Naive thymus-derived CD4-positive, alpha-beta T cell (primary cell): ENCODE data around the gene NCOR2. TPM values are rescaled to one million over a fixed set of nuclear protein-coding genes. Genes with fewer than 3 reads are reported as not detected.

ENCODE experiments used
- ATAC-seq: fragments of 150-1000 bp; cut with Tn5 transposase; 2 replicates; pipeline ENCODE4 v1.10.0; 2021; ENCODE audit warnings: mild to moderate bottlenecking, moderate library complexity
- CTCF ChIA-PET: fragments of 350-600 bp; sonication (Branson Sonifier 250); formaldehyde crosslinking; loops from one replicate; lab custom pipeline; 2021; ENCODE audit warnings: antibody characterized with exemption; lab: Charles Lee
- POLR2A ChIA-PET: fragments of 350-600 bp; sonication (Branson Sonifier 250); formaldehyde crosslinking; loops from one replicate; lab custom pipeline; 2021; ENCODE audit warnings: antibody characterized with exemption, inconsistent platforms; lab: Charles Lee
- DNase-seq, 9 donors: peaks; one replicate each; pipeline versions ENCODE4 v3.0.0 to v3.0.0-alpha.2; 2020 to 2022; ENCODE audit warnings: mixed read lengths in 1 of 9
- H3K27ac ChIP-seq: one replicate; pipeline ENCODE4 v1.7.0; 2013; ENCODE audit warnings: mild to moderate bottlenecking, low read depth, low read length, moderate library complexity
- H3K27me3 ChIP-seq, 2 donors: one replicate each; pipeline ENCODE4 v1.7.0; 2013; ENCODE audit warnings: low read length in 2 of 2, mild to moderate bottlenecking in 2 of 2, moderate library complexity in 2 of 2; ENCODE audit not compliant: control insufficient read depth in 2 of 2, insufficient read depth in 2 of 2
- H3K36me3 ChIP-seq, 3 experiments: 1 replicate in 2 of 3; 2 replicates in 1 of 3; pipeline ENCODE4 v1.7.0; 2013; ENCODE audit warnings: low read length in 3 of 3, mild to moderate bottlenecking in 3 of 3, moderate library complexity in 1 of 3; ENCODE audit not compliant: insufficient read depth in 3 of 3, control insufficient read depth in 2 of 3
- H3K4me1 ChIP-seq, 2 donors: one replicate each; pipeline ENCODE4 v1.7.0; 2013; ENCODE audit warnings: low read length in 2 of 2, mild to moderate bottlenecking in 2 of 2, moderate library complexity in 1 of 2; ENCODE audit not compliant: control insufficient read depth in 2 of 2, insufficient read depth in 2 of 2
- H3K4me3 ChIP-seq: 2 replicates; pipeline ENCODE4 v1.7.0; 2013; ENCODE audit warnings: mild to moderate bottlenecking, low read length
- H3K9me3 ChIP-seq, 3 experiments: 1 replicate in 2 of 3; 2 replicates in 1 of 3; pipeline ENCODE4 v1.7.0; 2013; ENCODE audit warnings: low read length in 3 of 3; ENCODE audit not compliant: control insufficient read depth in 2 of 3
- H3K27ac Mint-ChIP-seq, 9 donors: one replicate each; pipeline ENCODE4 v1.8.0; 2020 to 2022; ENCODE audit warnings: mixed read lengths in 9 of 9, mild to moderate bottlenecking in 8 of 9, moderate library complexity in 5 of 9, inconsistent platforms in 2 of 9
- H3K27me3 Mint-ChIP-seq, 5 donors: one replicate each; pipeline ENCODE4 v1.8.0; 2021 to 2022; ENCODE audit warnings: mixed read lengths in 5 of 5, mild to moderate bottlenecking in 1 of 5
- H3K36me3 Mint-ChIP-seq, 5 donors: one replicate each; pipeline ENCODE4 v1.8.0; 2020 to 2022; ENCODE audit warnings: mixed read lengths in 5 of 5, mild to moderate bottlenecking in 3 of 5, inconsistent platforms in 1 of 5
- H3K4me1 Mint-ChIP-seq, 7 donors: one replicate each; pipeline ENCODE4 v1.8.0; 2020 to 2022; ENCODE audit warnings: mixed read lengths in 7 of 7, mild to moderate bottlenecking in 3 of 7, inconsistent platforms in 1 of 7
- H3K4me3 Mint-ChIP-seq, 10 donors: one replicate each; pipeline ENCODE4 v1.8.0; 2020 to 2022; ENCODE audit warnings: mild to moderate bottlenecking in 10 of 10, mixed read lengths in 10 of 10, moderate library complexity in 6 of 10, inconsistent platforms in 2 of 10
- H3K9me3 Mint-ChIP-seq, 11 donors: one replicate each; pipeline ENCODE4 v1.8.0; 2020 to 2022; ENCODE audit warnings: mixed read lengths in 11 of 11, mild to moderate bottlenecking in 4 of 11, inconsistent platforms in 1 of 11, moderate library complexity in 1 of 11
- intact Hi-C, 2 donors: fragments of 100-400 bp; cut with micrococcal nuclease; formaldehyde crosslinking; loops; one replicate each; pipeline ENCODE4 v1.15.1; 2023
- polyA plus RNA-seq, 2 donors: library from polyadenylated mRNA; unstranded; fragments of 300-500 nt; fragmentation: Illumina TruSeq; gene quantifications; one replicate each; pipeline ENCODE4 v1.2.3, GENCODE V29; 2021
- total RNA-seq, 6 experiments: library from RNA in 5 of 6; stranded (reverse) in 5 of 6; gene quantifications; 1 replicate in 5 of 6; 2 replicates in 1 of 6; pipeline ENCODE4 v1.2.3 and lab custom pipeline; 2021 to 2026

NCOR2 gene
- total and polyA plus RNA-seq, 7 experiments from 2014 or later = 5.3 to 194 (median 109) TPM

- Mint-ChIP-seq H3K4me1 (peaks cover 30 to 84% (median 70%) of the 10 kb centered on the region in 7 donors), H3K27ac (peak overlapping the region in 2 of 9 donors; percentile 23 to 70)
- H3K4me1 ChIP-seq = peaks cover 0 to 41% of the 10 kb centered on the region in 2 donors
These were observed 12.9 kb downstream of the NCOR2 start for GRCh38 chr12:124554429-124555029.

DNA sequence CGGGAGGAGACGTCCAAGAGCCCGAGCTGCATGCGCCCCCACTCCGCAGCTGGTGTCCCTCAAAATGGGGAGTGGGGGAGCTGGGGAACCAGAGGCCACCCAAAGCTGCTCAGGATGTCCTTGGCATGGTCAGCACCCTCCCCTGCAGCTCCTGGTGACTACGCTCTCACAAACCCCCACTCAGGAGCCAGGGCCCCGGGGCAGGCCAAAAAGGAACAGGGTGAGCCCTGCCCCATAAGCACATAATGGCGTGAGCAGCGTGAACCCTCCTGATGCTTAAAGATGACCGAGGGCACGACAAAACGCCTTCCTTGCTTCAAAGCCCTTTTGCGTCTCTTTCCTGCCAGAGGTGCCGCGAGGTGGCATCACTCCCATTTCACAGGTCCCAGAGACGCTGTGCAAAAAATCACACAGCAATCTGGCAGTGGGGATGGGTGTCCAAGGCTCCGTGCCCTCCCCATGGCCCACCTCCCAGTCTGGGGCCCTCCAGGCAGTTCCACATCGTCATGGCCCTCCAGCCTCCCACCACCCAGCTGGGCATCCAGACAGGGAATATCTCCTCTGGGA is 13.5 kb downstream of the NCOR2 start:
- H3K36me3 Mint-ChIP-seq = peaks cover 0 to 3% (median 0%) of the 10 kb centered on the region in 5 donors
- Histone ChIP-seq H3K9me3 (no peaks in the 10 kb centered on the region), H3K27ac (no peak overlapping the region), H3K27me3 (no peaks in the 10 kb centered on the region), H3K4me1 (peaks cover 0 to 43% of the 10 kb centered on the region in 2 donors), H3K36me3 (peaks cover 0 to 5% (median 0%) of the 10 kb centered on the region in 3 experiments), H3K4me3 (peak overlapping the region; percentile 38)
- ChIA-PET POLR2A (no interaction called here), CTCF (interaction anchor here (0.6 to 1.2 kb wide), 3 partner anchors 9 to 211 kb away, joined by 3 to 5 read pairs (median 3); no protein-coding TSS in a partner anchor)
- H3K27me3 Mint-ChIP-seq = no peaks in the 10 kb centered on the region
- peak in 3 of 9 donors; percentile 29 to 40 (median 39) for DNase-seq
- ATAC-seq = no peak
- peaks cover 31 to 83% (median 66%) of the 10 kb centered on the region in 7 donors for H3K4me1 Mint-ChIP-seq
- H3K27ac Mint-ChIP-seq = peak overlapping the region in 2 of 9 donors; percentile 23 to 70
- intact Hi-C loops = loop anchor here in 1 of 2 donors (1.0 kb wide), 1 partner anchor 213 kb away; no protein-coding TSS in a partner anchor
- peak overlapping the region; percentile 5 to 82 (median 70) for H3K4me3 Mint-ChIP-seq
- no peaks in the 10 kb centered on the region for H3K9me3 Mint-ChIP-seq

More at GRCh38 chr12:124554429-124555029, 12.9 kb downstream of the NCOR2 start:
- peak; percentile 20 for ATAC-seq
- Histone ChIP-seq H3K36me3 (peaks cover 0 to 5% (median 0%) of the 10 kb centered on the region in 3 experiments), H3K4me3 (peak overlapping the region; percentile 38), H3K9me3 (no peaks in the 10 kb centered on the region), H3K27ac (no peak overlapping the region), H3K27me3 (no peaks in the 10 kb centered on the region)
- ChIA-PET CTCF (interaction anchor here (1.1 to 1.2 kb wide), 2 partner anchors 10 to 210 kb away, joined by 3 to 5 read pairs; no protein-coding TSS in a partner anchor), POLR2A (interaction anchor here (0.8 kb wide), 1 partner anchor 9 kb away, joined by 4 read pairs; no protein-coding TSS in a partner anchor)
- Mint-ChIP-seq H3K36me3 (peaks cover 0 to 6% (median 0%) of the 10 kb centered on the region in 5 donors), H3K27me3 (no peaks in the 10 kb centered on the region), H3K4me3 (peak overlapping the region; percentile 5 to 82 (median 70)), H3K9me3 (no peaks in the 10 kb centered on the region)
- peak in 3 of 9 donors; percentile 24 to 27 (median 26) for DNase-seq
- intact Hi-C loops = loop anchor here in 1 of 2 donors (1.0 kb wide), 1 partner anchor 213 kb away; no protein-coding TSS in a partner anchor

DNA sequence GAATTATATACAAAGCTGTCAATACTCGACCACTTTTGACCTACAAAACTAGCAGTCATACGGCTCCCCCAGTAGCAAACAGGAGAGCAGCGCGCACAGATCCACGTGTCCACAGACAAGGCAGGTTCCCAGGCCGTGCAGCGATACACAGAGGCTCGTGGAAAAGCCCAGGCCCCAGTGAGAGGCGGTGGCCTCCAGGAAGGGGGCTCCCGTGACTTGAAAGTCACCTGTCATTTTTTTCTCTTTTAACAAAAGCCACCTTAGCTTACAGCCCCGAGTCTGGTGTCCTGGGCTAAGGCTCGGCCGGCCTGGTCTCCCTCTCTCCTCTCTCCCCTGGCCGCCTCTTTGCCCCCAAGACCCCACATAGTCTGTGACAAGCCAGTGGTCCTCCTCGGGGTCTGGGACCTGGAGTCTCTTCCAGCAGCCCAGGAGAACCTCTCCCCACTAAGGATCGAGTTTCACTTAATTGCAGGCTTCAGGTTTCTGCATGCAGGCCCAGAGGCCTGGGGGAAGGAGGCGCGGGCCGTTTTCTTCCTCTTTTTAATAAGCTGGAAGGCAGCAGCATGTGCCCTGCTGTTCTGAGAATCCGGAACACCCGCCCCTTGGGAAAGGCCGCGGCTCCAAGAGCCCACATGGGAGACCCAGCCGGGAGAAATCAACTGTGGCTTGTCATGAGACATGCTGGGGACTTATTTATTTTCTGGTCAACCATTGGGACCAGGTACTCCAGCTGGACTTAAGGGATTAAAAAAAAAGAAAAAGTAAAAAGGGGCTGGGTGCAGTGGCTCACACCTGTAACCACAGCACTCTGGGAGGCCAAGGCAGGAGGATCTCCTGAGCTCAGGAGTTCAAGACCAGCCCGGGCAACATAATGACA is 15.9 kb downstream of the NCOR2 start:
- Mint-ChIP-seq H3K4me1 (peaks cover 41 to 92% (median 78%) of the 10 kb centered on the region in 7 donors), H3K27me3 (no peaks in the 10 kb centered on the region), H3K36me3 (peaks cover 0 to 14% (median 0%) of the 10 kb centered on the region in 5 donors), H3K4me3 (peak overlapping the region in 6 of 10 donors; percentile 6 to 57 (median 45)), H3K9me3 (no peaks in the 10 kb centered on the region), H3K27ac (peak overlapping the region in 3 of 9 donors; percentile 45 to 72 (median 66))
- no peaks in the 10 kb centered on the region for H3K9me3 ChIP-seq
- peaks cover 0 to 45% of the 10 kb centered on the region in 2 donors for H3K4me1 ChIP-seq
- peaks cover 0 to 10% (median 0%) of the 10 kb centered on the region in 3 experiments for H3K36me3 ChIP-seq
- ATAC-seq (peak; percentile 60), DNase-seq (no peak)
- POLR2A ChIA-PET = no interaction called here
- CTCF ChIA-PET = no interaction called here
- peak overlapping the region; percentile 15 for H3K27ac ChIP-seq
- intact Hi-C loops = no loop called here
- no peak overlapping the region for H3K4me3 ChIP-seq
- no peaks in the 10 kb centered on the region for H3K27me3 ChIP-seq

DNA sequence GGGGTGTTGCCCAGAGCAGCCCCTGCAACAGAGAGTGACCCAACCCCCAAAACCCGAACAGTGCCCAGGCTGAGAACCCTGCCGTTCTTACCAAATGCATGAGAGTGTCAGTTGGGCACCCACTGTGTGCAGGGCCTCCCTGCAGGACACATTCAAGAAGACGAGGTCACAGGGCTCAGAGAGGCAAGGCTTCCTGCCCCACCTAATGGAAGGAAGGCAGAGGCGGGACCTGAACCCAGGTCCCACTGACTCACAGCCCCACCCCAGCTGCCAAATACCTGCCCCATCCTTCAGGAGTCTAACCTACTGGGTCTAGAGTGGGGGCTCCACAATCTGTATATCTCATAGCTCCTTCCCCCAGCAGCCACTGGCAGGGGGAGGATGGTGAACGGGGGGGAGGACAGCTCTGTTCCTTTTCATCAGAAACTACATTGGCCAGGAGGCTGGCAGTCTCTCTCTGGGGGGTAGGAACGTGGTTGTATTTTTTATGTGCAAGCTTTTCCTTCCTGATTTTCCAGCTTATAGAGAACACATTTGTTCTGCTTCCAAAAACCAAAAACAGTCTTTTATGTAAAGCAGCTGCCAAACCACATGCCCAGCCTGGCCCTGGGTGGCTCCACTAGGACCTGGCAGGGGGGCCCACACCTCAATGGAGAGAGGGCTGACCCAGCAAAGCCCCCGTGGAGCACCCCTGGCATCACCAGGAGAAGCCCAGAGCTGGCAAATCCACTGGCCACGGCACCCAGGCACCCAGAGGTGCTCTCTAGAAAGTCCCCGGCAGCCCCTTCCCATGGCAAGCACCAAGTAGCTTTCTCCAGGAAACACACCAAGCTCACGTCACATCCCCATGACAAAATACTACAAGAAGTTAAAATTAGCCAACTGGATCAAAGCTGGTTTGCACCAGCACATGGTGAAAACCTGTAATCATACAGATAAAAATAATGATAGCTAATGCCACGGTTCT is 17.0 kb downstream of the NCOR2 start:
- no peaks in the 10 kb centered on the region for H3K27me3 Mint-ChIP-seq
- peaks cover 0 to 14% (median 0%) of the 10 kb centered on the region in 5 donors for H3K36me3 Mint-ChIP-seq
- Histone ChIP-seq H3K4me1 (peaks cover 8 to 53% of the 10 kb centered on the region in 2 donors), H3K27me3 (no peaks in the 10 kb centered on the region), H3K4me3 (no peak overlapping the region), H3K9me3 (no peaks in the 10 kb centered on the region), H3K36me3 (peaks cover 0 to 10% (median 0%) of the 10 kb centered on the region in 3 experiments), H3K27ac (no peak overlapping the region)
- H3K27ac Mint-ChIP-seq = peak overlapping the region in 2 of 9 donors; percentile 12 to 45
- CTCF ChIA-PET = no interaction called here
- intact Hi-C loops = no loop called here
- DNase-seq (no peak), ATAC-seq (no peak)
- no peaks in the 10 kb centered on the region for H3K9me3 Mint-ChIP-seq
- peak overlapping the region in 8 of 10 donors; percentile 28 to 58 (median 51) for H3K4me3 Mint-ChIP-seq
- POLR2A ChIA-PET = no interaction called here
- peaks cover 50 to 92% (median 71%) of the 10 kb centered on the region in 7 donors for H3K4me1 Mint-ChIP-seq

DNA sequence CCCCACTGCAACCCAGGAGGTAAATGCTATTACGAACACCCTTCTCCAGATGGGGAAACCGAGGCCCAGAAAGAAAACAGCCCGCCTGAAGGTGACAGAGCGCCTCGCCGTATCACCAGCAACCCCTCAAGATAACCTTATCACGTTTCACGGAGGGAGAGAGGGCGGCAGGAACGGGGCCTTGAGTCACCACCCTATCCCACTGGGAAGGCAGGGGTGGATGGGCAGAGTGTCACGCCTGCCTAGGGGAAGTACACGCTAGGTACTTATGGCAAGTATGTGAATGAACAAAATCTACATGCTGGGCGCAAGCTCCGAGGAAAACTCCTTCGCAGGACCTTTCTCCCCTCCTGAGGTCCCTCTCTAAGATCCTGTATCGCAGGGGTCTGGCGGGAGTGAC is 17.8 kb downstream of the NCOR2 start:
- H3K4me3 Mint-ChIP-seq = peak overlapping the region in 3 of 10 donors; percentile 41 to 56 (median 42)
- Histone ChIP-seq H3K36me3 (peaks cover 0 to 10% (median 0%) of the 10 kb centered on the region in 3 experiments), H3K9me3 (no peaks in the 10 kb centered on the region), H3K4me1 (peaks cover 14 to 49% of the 10 kb centered on the region in 2 donors), H3K4me3 (no peak overlapping the region), H3K27me3 (no peaks in the 10 kb centered on the region), H3K27ac (no peak overlapping the region)
- ATAC-seq (no peak), DNase-seq (no peak)
- H3K27me3 Mint-ChIP-seq = no peaks in the 10 kb centered on the region
- ChIA-PET POLR2A (no interaction called here), CTCF (no interaction called here)
- H3K9me3 Mint-ChIP-seq = no peaks in the 10 kb centered on the region
- intact Hi-C loops = loop anchor here in 1 of 2 donors (5.0 kb wide), 1 partner anchor 512 kb away; no protein-coding TSS in a partner anchor
- peaks cover 0 to 14% (median 0%) of the 10 kb centered on the region in 5 donors for H3K36me3 Mint-ChIP-seq
- H3K27ac Mint-ChIP-seq = no peak overlapping the region
- peaks cover 51 to 92% (median 71%) of the 10 kb centered on the region in 7 donors for H3K4me1 Mint-ChIP-seq
